Astrocyte (in vitro differentiated cells and primary cell): ENCODE measurements around the gene SP4. TPM values are rescaled to one million over a fixed set of nuclear protein-coding genes. Genes with fewer than 3 reads are reported as not detected.

ENCODE experiments used
- DNase-seq: peaks from one replicate; pipeline ENCODE4 v3.0.0-alpha.2; 2010; ENCODE audit warnings: low read depth
- FAIRE-seq: peaks from 2 replicates; lab custom pipeline; 2011; peaks lifted over from hg19 to GRCh38; lab: Jason Lieb, UNC
- H2AFZ ChIP-seq: 2 replicates; pipeline ENCODE4 v1.6.0; 2012; ENCODE audit warnings: low read depth, low read length, inconsistent platforms
- H3K27ac ChIP-seq: 2 replicates; pipeline ENCODE4 v1.5.1; 2011; ENCODE audit warnings: low read depth, low read length, inconsistent platforms
- H3K27me3 ChIP-seq: 2 replicates; pipeline ENCODE4 v1.6.0; 2011; ENCODE audit warnings: low read length, inconsistent platforms; ENCODE audit not compliant: insufficient read depth
- H3K36me3 ChIP-seq: 2 replicates; pipeline ENCODE4 v1.5.1; 2011; ENCODE audit warnings: low read length, inconsistent platforms; ENCODE audit not compliant: insufficient read depth
- H3K4me1 ChIP-seq: 2 replicates; pipeline ENCODE4 v1.5.1; 2011; ENCODE audit warnings: low read length, inconsistent platforms; ENCODE audit not compliant: insufficient read depth
- H3K4me2 ChIP-seq: 2 replicates; pipeline ENCODE4 v1.6.0; 2012; ENCODE audit warnings: low read length, inconsistent platforms
- H3K4me3 ChIP-seq: 2 replicates; pipeline ENCODE4 v1.5.1; 2011; ENCODE audit warnings: low read depth, mild to moderate bottlenecking, low read length, inconsistent platforms; ENCODE audit not compliant: insufficient read depth
- H3K79me2 ChIP-seq: 2 replicates; pipeline ENCODE4 v1.6.0; 2012; ENCODE audit warnings: mild to moderate bottlenecking, low read length, inconsistent platforms; ENCODE audit not compliant: insufficient read depth
- H3K9ac ChIP-seq: 2 replicates; pipeline ENCODE4 v1.6.0; 2012; ENCODE audit warnings: mild to moderate bottlenecking, low read length, inconsistent platforms
- H3K9me3 ChIP-seq: 2 replicates; pipeline ENCODE4 v1.5.1; 2012; ENCODE audit warnings: low read depth, mild to moderate bottlenecking, low read length, inconsistent platforms; ENCODE audit not compliant: insufficient read depth
- H4K20me1 ChIP-seq: 2 replicates; pipeline ENCODE4 v1.6.0; 2012; ENCODE audit warnings: low read length, inconsistent platforms; ENCODE audit not compliant: insufficient read depth
- H3K27ac Mint-ChIP-seq: one replicate; pipeline ENCODE4 v1.8.0; 2021; ENCODE audit warnings: mild to moderate bottlenecking, mixed read lengths; ENCODE audit not compliant: unreplicated experiment
- H3K27me3 Mint-ChIP-seq: one replicate; pipeline ENCODE4 v1.8.0; 2021; ENCODE audit warnings: low read depth, mixed read lengths; ENCODE audit not compliant: unreplicated experiment
- H3K36me3 Mint-ChIP-seq: one replicate; pipeline ENCODE4 v1.8.0; 2021; ENCODE audit warnings: low read depth, mixed read lengths; ENCODE audit not compliant: unreplicated experiment
- H3K4me1 Mint-ChIP-seq: one replicate; pipeline ENCODE4 v1.8.0; 2021; ENCODE audit warnings: low read depth, mixed read lengths; ENCODE audit not compliant: unreplicated experiment
- H3K4me3 Mint-ChIP-seq: one replicate; pipeline ENCODE4 v1.8.0; 2021; ENCODE audit warnings: mild to moderate bottlenecking, moderate library complexity, mixed read lengths; ENCODE audit not compliant: unreplicated experiment
- H3K9me3 Mint-ChIP-seq: one replicate; pipeline ENCODE4 v1.8.0; 2021; ENCODE audit warnings: mild to moderate bottlenecking, mixed read lengths; ENCODE audit not compliant: unreplicated experiment
- CTCF ChIP-seq: IDR thresholded peaks from 2 replicates; pipeline ENCODE4 v1.5.1; 2011; ENCODE audit warnings: low read depth, mild to moderate bottlenecking, inconsistent platforms, low read length, moderate library complexity; ENCODE audit not compliant: insufficient read depth
- EZH2 ChIP-seq: IDR thresholded peaks from 2 replicates; pipeline ENCODE4 v1.6.1; 2012; ENCODE audit warnings: mild to moderate bottlenecking, low read length, inconsistent platforms; ENCODE audit not compliant: insufficient read depth
- total RNA-seq: library from RNA; stranded (reverse); gene quantifications from 2 replicates; pipeline ENCODE4 v1.2.1, GENCODE V29; 2021

SP4 gene
- total RNA-seq, 1 donor from 2014 or later = 3.8 TPM

GRCh38 chr7:21538936-21539495, 111.1 kb downstream of the SP4 start:
- no peaks in the 10 kb centered on the region for H3K4me1 Mint-ChIP-seq
- TF ChIP-seq EZH2 (no peak), CTCF (no peak)
- peaks cover 10% of the 10 kb centered on the region for H3K9me3 Mint-ChIP-seq
- Histone ChIP-seq H3K4me3 (no peak overlapping the region), H3K4me2 (no peak overlapping the region), H3K27ac (no peak overlapping the region), H3K9ac (no peak overlapping the region), H3K4me1 (peaks cover 11% of the 10 kb centered on the region), H3K27me3 (peaks cover 11% of the 10 kb centered on the region), H3K79me2 (no peaks in the 10 kb centered on the region), H3K36me3 (no peaks in the 10 kb centered on the region), H4K20me1 (no peaks in the 10 kb centered on the region), H3K9me3 (no peaks in the 10 kb centered on the region), H2AFZ (no peak overlapping the region)
- peaks cover 19% of the 10 kb centered on the region for H3K27me3 Mint-ChIP-seq
- FAIRE-seq = no peak
- no peak overlapping the region for H3K27ac Mint-ChIP-seq
- peaks cover 2% of the 10 kb centered on the region for H3K36me3 Mint-ChIP-seq
- DNase-seq = no peak
- no peak overlapping the region for H3K4me3 Mint-ChIP-seq

GRCh38 chr7:21542891-21543527, 115.1 kb downstream of the SP4 start, which contains the start of gene DNAH11:
DNAH11 (plus strand) TSS chr7:21543039; CDS start chr7:21543246, 207 bp downstream.
- H3K36me3 Mint-ChIP-seq = no peaks in the 10 kb centered on the region
- Histone ChIP-seq H3K4me2 (peak within 1 kb of the TSS; percentile 85), H3K4me1 (peaks cover 11% of the 10 kb centered on the region), H3K79me2 (no peaks in the 10 kb centered on the region), H2AFZ (peak within 1 kb of the TSS; percentile 82), H3K9me3 (no peaks in the 10 kb centered on the region), H3K4me3 (peak within 1 kb of the TSS; percentile 52), H3K27me3 (peaks cover 17% of the 10 kb centered on the region), H3K27ac (no peak within 1 kb of the TSS), H4K20me1 (no peaks in the 10 kb centered on the region), H3K9ac (no peak within 1 kb of the TSS), H3K36me3 (no peaks in the 10 kb centered on the region)
- no peak within 1 kb of the TSS for H3K27ac Mint-ChIP-seq
- H3K4me1 Mint-ChIP-seq = no peaks in the 10 kb centered on the region
- H3K27me3 Mint-ChIP-seq = peaks cover 39% of the 10 kb centered on the region
- H3K4me3 Mint-ChIP-seq = peak within 1 kb of the TSS; percentile 79
- DNase-seq (peak; percentile 10), FAIRE-seq (no peak)
- peaks cover 2% of the 10 kb centered on the region for H3K9me3 Mint-ChIP-seq
- TF ChIP-seq CTCF (no peak), EZH2 (no peak)
